SU-DHL-6 (cell line): ENCODE results near the gene PCDHB9.
A peak's percentile ranks its signal among the peaks of the same experiment; 100 is the strongest.
"Not testable (repeated sequence)": the region's sequence is repeated elsewhere in the genome, so short reads cannot be mapped to it uniquely, and the experiment has no call there.

Source experiments
- H2AFZ ChIP-seq: fragments of 200-600 bp; sonication (generic); 2 replicates; pipeline ENCODE4 v1.6.1; 2014; ENCODE audit warnings: low read depth, mild to moderate bottlenecking, moderate library complexity, mixed read lengths, antibody characterized with exemption, low read length; ENCODE audit not compliant: severe bottlenecking
- H3F3A ChIP-seq: fragments of 200-600 bp; shearing (Covaris generic); 2 replicates; pipeline ENCODE4 v1.6.0; 2016; ENCODE audit warnings: antibody characterized with exemption, mild to moderate bottlenecking; ENCODE audit not compliant: insufficient read depth
- H3K27ac ChIP-seq: fragments of 200-600 bp; sonication (generic); 2 replicates; pipeline ENCODE4 v1.5.1; 2016; ENCODE audit warnings: low read depth, mild to moderate bottlenecking, low read length, moderate library complexity, mixed read lengths
- H3K27me3 ChIP-seq: fragments of 200-600 bp; sonication (generic), shearing (Covaris generic); 2 replicates; pipeline ENCODE4 v1.6.0; 2014; ENCODE audit warnings: mild to moderate bottlenecking, low read length
- H3K36me3 ChIP-seq: fragments of 200-600 bp; sonication (generic); 2 replicates; pipeline ENCODE4 v1.6.1; 2014; ENCODE audit warnings: mild to moderate bottlenecking, low read length, mixed read lengths
- H3K4me2 ChIP-seq: fragments of 300-600, 200-600 bp; shearing (Covaris generic), sonication (generic); 2 replicates; pipeline ENCODE4 v1.6.0; 2014; ENCODE audit warnings: low read length, low read depth, mild to moderate bottlenecking; ENCODE audit not compliant: poor library complexity, severe bottlenecking
- H3K4me3 ChIP-seq: fragments of 200-600 bp; sonication (generic); 2 replicates; pipeline ENCODE4 v1.5.1; 2014; ENCODE audit warnings: antibody characterized with exemption, low read length, mild to moderate bottlenecking, mixed read lengths; ENCODE audit not compliant: insufficient read depth, poor library complexity, severe bottlenecking
- H3K79me2 ChIP-seq: fragments of 200-600 bp; sonication (generic); 2 replicates; pipeline ENCODE4 v1.6.1; 2014; ENCODE audit warnings: mild to moderate bottlenecking, low read length, moderate library complexity; ENCODE audit not compliant: insufficient read depth
- H3K9ac ChIP-seq: fragments of 200-600 bp; sonication (generic); 2 replicates; pipeline ENCODE4 v1.7.0; 2014; ENCODE audit warnings: mild to moderate bottlenecking, low read length
- H3K9me2 ChIP-seq: fragments of 200-600 bp; sonication (generic); replicated peaks from 2 replicates; pipeline ENCODE4 v1.6.1; 2014; ENCODE audit warnings: low read length; ENCODE audit not compliant: insufficient read depth
- H3K9me3 ChIP-seq: fragments of 200-600 bp; sonication (generic); 2 replicates; pipeline ENCODE4 v1.6.1; 2014; ENCODE audit warnings: low read length, mixed read lengths; ENCODE audit not compliant: insufficient read depth
- H4K20me1 ChIP-seq: fragments of 200-600 bp; sonication (generic); 2 replicates; pipeline ENCODE4 v1.6.1; 2014; ENCODE audit warnings: low read depth, mild to moderate bottlenecking, antibody characterized with exemption, low read length, moderate library complexity, mixed read lengths
- CTCF ChIP-seq: fragments of 200-600 bp; sonication (generic); IDR thresholded peaks from one replicate; pipeline ENCODE4 v1.5.1; 2017; ENCODE audit warnings: antibody characterized with exemption, mild to moderate bottlenecking, low read length, moderate library complexity; ENCODE audit not compliant: insufficient read depth, poor library complexity, severe bottlenecking
- EZH2phosphoT487 ChIP-seq: fragments of 200-600 bp; sonication (generic), shearing (Covaris generic); conservative IDR thresholded peaks from 2 replicates; pipeline ENCODE4 v1.6.1; 2018; ENCODE audit warnings: mild to moderate bottlenecking, antibody characterized with exemption, low read length, moderate library complexity, mixed read lengths

PCDHB9 gene

GRCh38 chr5:141150993-141151325 is 36.0 kb upstream of the PCDHB9 start:
- TF ChIP-seq EZH2phosphoT487 (no peak), CTCF (no peak)
- Histone ChIP-seq H3K4me3 (no peak overlapping the region), H2AFZ (no peak overlapping the region), H3K9ac (no peak overlapping the region), H3K4me2 (no peak overlapping the region), H3K27ac (no peak overlapping the region), H3F3A (no peaks in the 10 kb centered on the region), H3K9me2 (no peaks in the 10 kb centered on the region), H3K9me3 (no peaks in the 10 kb centered on the region), H3K36me3 (no peaks in the 10 kb centered on the region), H4K20me1 (no peaks in the 10 kb centered on the region), H3K79me2 (no peaks in the 10 kb centered on the region), H3K27me3 (no peaks in the 10 kb centered on the region)

DNA sequence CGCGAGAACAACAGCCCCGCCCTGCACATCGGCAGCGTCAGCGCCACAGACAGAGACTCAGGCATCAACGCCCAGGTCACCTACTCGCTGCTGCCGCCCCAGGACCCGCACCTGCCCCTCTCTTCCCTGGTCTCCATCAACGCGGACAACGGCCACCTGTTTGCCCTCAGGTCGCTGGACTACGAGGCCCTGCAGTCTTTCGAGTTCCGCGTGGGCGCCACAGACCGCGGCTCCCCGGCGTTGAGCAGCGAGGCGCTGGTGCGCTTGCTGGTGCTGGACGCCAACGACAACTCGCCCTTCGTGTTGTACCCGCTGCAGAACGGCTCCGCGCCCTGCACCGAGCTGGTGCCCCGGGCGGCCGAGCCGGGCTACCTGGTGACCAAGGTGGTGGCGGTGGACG is 35.3 kb upstream of the PCDHB9 start:
- H3K27ac ChIP-seq, H3K4me3 ChIP-seq, H3K36me3 ChIP-seq, H3K9ac ChIP-seq, H3K79me2 ChIP-seq, H3F3A ChIP-seq, H2AFZ ChIP-seq, H3K4me2 ChIP-seq, H3K27me3 ChIP-seq, H4K20me1 ChIP-seq, H3K9me3 ChIP-seq, H3K9me2 ChIP-seq: not testable (repeated sequence)

DNA sequence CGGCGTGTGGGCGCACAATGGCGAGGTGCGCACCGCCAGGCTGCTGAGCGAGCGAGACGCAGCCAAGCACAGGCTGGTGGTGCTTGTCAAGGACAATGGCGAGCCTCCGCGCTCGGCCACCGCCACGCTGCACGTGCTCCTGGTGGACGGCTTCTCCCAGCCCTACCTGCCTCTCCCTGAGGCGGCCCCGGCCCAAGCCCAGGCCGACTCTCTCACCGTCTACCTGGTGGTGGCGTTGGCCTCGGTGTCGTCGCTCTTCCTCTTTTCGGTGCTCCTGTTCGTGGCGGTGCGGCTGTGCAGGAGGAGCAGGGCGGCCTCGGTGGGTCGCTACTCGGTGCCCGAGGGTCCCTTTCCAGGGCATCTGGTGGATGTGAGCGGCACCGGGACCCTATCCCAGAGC is 34.9 kb upstream of the PCDHB9 start:
- H3K27me3 ChIP-seq, H3K4me3 ChIP-seq, H3F3A ChIP-seq, H3K9me2 ChIP-seq, H3K79me2 ChIP-seq, H3K4me2 ChIP-seq, H3K27ac ChIP-seq, H4K20me1 ChIP-seq, H3K9ac ChIP-seq, H3K9me3 ChIP-seq, H2AFZ ChIP-seq, H3K36me3 ChIP-seq: not testable (repeated sequence)

DNA sequence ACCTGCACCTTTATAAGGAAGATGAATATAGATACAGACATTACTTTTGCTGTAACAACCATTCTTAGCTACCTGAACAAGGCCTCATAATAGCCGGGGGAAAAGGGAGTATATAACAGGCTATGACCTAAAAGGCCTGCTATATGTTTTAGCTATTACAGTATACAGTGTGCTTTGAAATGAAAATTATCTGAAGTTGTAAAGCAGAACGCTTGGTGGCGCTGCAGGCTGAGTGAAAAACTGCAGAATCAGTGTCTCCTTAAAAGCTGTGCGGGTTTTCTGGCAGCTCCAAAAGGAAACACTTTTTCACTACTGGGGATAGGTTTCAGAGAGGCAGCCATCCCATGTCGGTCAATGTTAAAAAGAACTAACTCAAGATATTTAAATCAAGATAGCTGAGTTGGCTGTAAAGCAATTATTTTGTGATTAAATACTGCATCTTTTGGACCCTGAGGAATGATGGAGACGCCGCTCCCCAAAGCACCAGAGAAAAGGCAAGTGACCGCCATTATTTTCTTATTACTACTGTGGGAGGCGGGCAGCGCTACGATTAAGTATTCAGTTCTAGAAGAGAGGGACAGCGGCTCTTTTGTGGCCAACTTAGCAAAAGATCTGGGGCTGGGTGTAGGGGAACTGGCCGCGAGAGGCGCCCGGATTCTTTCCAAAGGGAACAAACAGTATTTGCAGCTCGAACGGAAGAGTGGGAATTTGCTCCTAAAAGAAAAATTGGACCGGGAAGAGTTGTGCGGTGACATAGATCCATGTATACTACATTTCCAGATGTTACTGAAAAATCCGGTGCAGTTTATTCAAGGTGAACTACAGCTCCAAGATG is 31.2 kb upstream of the PCDHB9 start:
- Histone ChIP-seq H3K4me2 (no peak overlapping the region), H2AFZ (no peak overlapping the region), H3K9ac (no peak overlapping the region), H4K20me1 (no peaks in the 10 kb centered on the region), H3K9me2 (no peaks in the 10 kb centered on the region), H3K36me3 (no peaks in the 10 kb centered on the region), H3K79me2 (no peaks in the 10 kb centered on the region), H3F3A (no peaks in the 10 kb centered on the region), H3K4me3 (no peak overlapping the region), H3K27me3 (no peaks in the 10 kb centered on the region), H3K9me3 (no peaks in the 10 kb centered on the region), H3K27ac (no peak overlapping the region)
- TF ChIP-seq CTCF (peak; percentile 22), EZH2phosphoT487 (no peak)

DNA sequence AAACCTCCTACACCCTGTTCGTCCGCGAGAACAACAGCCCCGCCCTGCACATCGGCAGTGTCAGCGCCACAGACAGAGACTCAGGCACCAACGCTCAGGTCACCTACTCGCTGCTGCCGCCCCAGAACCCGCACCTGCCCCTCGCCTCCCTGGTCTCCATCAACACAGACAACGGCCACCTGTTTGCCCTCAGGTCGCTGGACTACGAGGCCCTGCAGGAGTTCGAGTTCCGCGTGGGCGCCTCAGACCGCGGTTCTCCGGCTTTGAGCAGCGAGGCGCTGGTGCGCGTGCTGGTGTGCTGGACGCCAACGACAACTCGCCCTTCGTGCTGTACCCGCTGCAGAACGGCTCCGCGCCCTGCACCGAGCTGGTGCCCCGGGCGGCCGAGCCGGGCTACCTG is 29.6 kb upstream of the PCDHB9 start:
- not testable (repeated sequence) for H3K36me3 ChIP-seq, H2AFZ ChIP-seq, H3K27me3 ChIP-seq, H3K9me3 ChIP-seq, H3F3A ChIP-seq, H3K9me2 ChIP-seq, H3K27ac ChIP-seq, H3K9ac ChIP-seq, H3K4me3 ChIP-seq, H3K4me2 ChIP-seq, H3K79me2 ChIP-seq, H4K20me1 ChIP-seq

- not testable (repeated sequence) for H3K36me3 ChIP-seq, H3K9ac ChIP-seq, H3K4me2 ChIP-seq, H3K27me3 ChIP-seq, H3K79me2 ChIP-seq, H3F3A ChIP-seq, H3K9me2 ChIP-seq, H2AFZ ChIP-seq, H4K20me1 ChIP-seq, H3K9me3 ChIP-seq, H3K4me3 ChIP-seq, H3K27ac ChIP-seq
These were observed 29.1 kb upstream of the PCDHB9 start for GRCh38 chr5:141157901-141158300.
